ENCODE results near the gene KSR2. TPM values are rescaled to one million over a fixed set of nuclear protein-coding genes. Genes with fewer than 3 reads are reported as not detected.

KSR2 gene
- polyA plus RNA-seq, 1 experiment = not detected

- POLR2A ChIA-PET = no interaction called here
- Histone ChIP-seq H3K36me3 (ENCODE audit: control insufficient read depth, insufficient read depth, low read length) (no peaks in the 10 kb centered on the region), H3K4me3 (ENCODE audit: low read depth, low read length) (no peak overlapping the region), H3K27me3 (ENCODE audit: control insufficient read depth, insufficient read depth, low read length) (no peaks in the 10 kb centered on the region)
- no peak for DNase-seq (ENCODE audit: low read depth)
- TF ChIP-seq CTCF (IDR thresholded peaks at IDR 0.05; ENCODE audit: insufficient read depth, low read depth, low read length) = no peak
- CTCF ChIA-PET = interaction anchor here (1.2 kb wide), 1 partner anchor 427 kb away, joined by 3 read pairs; no protein-coding TSS in a partner anchor
These were observed 546.8 kb downstream of the KSR2 start for GRCh38 chr12:117421987-117422386.

GRCh38 chr12:117421068-117421752 lies 547.6 kb downstream of the KSR2 start:
- TF ChIP-seq CTCF (IDR thresholded peaks at IDR 0.05; ENCODE audit: insufficient read depth, low read depth, low read length) = no peak
- no peaks in the 10 kb centered on the region for H3K27me3 ChIP-seq (ENCODE audit: control insufficient read depth, insufficient read depth, low read length)
- ChIA-PET CTCF (interaction anchor here (1.2 kb wide), 1 partner anchor 428 kb away, joined by 3 read pairs; no protein-coding TSS in a partner anchor), POLR2A (no interaction called here)
- no peak overlapping the region for H3K4me3 ChIP-seq (ENCODE audit: low read depth, low read length)
- no peaks in the 10 kb centered on the region for H3K36me3 ChIP-seq (ENCODE audit: control insufficient read depth, insufficient read depth, low read length)
- DNase-seq (ENCODE audit: low read depth) = no peak

- H3K27me3 ChIP-seq (ENCODE audit: control insufficient read depth, insufficient read depth, low read length) = no peaks in the 10 kb centered on the region
- CTCF ChIA-PET = no interaction called here
- POLR2A ChIA-PET = no interaction called here
- H3K36me3 ChIP-seq (ENCODE audit: control insufficient read depth, insufficient read depth, low read length) = no peaks in the 10 kb centered on the region
- DNase-seq (ENCODE audit: low read depth) = no peak
- no peak for TF ChIP-seq CTCF (IDR thresholded peaks at IDR 0.05; ENCODE audit: insufficient read depth, low read depth, low read length)
- no peak overlapping the region for H3K4me3 ChIP-seq (ENCODE audit: low read depth, low read length)
These were observed 551.8 kb downstream of the KSR2 start for GRCh38 chr12:117417004-117417403.

- no peak for TF ChIP-seq CTCF (IDR thresholded peaks at IDR 0.05; ENCODE audit: insufficient read depth, low read depth, low read length)
- ChIA-PET POLR2A (no interaction called here), CTCF (interaction anchor here (1.5 kb wide), 1 partner anchor 12 kb away, joined by 4 read pairs; no protein-coding TSS in a partner anchor)
- H3K36me3 ChIP-seq (ENCODE audit: control insufficient read depth, insufficient read depth, low read length) = no peaks in the 10 kb centered on the region
- H3K4me3 ChIP-seq (ENCODE audit: low read depth, low read length) = no peak overlapping the region
- no peaks in the 10 kb centered on the region for H3K27me3 ChIP-seq (ENCODE audit: control insufficient read depth, insufficient read depth, low read length)
- no peak for DNase-seq (ENCODE audit: low read depth)
These were observed 556.2 kb downstream of the KSR2 start for GRCh38 chr12:117412465-117413188.

GRCh38 chr12:117409286-117409685 lies 559.5 kb downstream of the KSR2 start:
- Histone ChIP-seq H3K36me3 (ENCODE audit: control insufficient read depth, insufficient read depth, low read length) (no peaks in the 10 kb centered on the region), H3K27me3 (ENCODE audit: control insufficient read depth, insufficient read depth, low read length) (no peaks in the 10 kb centered on the region), H3K4me3 (ENCODE audit: low read depth, low read length) (no peak overlapping the region)
- TF ChIP-seq CTCF (IDR thresholded peaks at IDR 0.05; ENCODE audit: insufficient read depth, low read depth, low read length) = no peak
- POLR2A ChIA-PET = no interaction called here
- CTCF ChIA-PET = no interaction called here
- DNase-seq (ENCODE audit: low read depth) = no peak

All from BJ (cell line).